GM19240 (cell line): ENCODE measurements around the gene UBE2L3.
"Not testable (repeated sequence)": the region's sequence is repeated elsewhere in the genome, so short reads cannot be mapped to it uniquely, and the experiment has no call there.

Source experiments
- DNase-seq: peaks from one replicate; pipeline ENCODE4 v3.0.0; 2011; ENCODE audit warnings: low spot score; ENCODE audit not compliant: insufficient read length

UBE2L3 gene

DNA sequence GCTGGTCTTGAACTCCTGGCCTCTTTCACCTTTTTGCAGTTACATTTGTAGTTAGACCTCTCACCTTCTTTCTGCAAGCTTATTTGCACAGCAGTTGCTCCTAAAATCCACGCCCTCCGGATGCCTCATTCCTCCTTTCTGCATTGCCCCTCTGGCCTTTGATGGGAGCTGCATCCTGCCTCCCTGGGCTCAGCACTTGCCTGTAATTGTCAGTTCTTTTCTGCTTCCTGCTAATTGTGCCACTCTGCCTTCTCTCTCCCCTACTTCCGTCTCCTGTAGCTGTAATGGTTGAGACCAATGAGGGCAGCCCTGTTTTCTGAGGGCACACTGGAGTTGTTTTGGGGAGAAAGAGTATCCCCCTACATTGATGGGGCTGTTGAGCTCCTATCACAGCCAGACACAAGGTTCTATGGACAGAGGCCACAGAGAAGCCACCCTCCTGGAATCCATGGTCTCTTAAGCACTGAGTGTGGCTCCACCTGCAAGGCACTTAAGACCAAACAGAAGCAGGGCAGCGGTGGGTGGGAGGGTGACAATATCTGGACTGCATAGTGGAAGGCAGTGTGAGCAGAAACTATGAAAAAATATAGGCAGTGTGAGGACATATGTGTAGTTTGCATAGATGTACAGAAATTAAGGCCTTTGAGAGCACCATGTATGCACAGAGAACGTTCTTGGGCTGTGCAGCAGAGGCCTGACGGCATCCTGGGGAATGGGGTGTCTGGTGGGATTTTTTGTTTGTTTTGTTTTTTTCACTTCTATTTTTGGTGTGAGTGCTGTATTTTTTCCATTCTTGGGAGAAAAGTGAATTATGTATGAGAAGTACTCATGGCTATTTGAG lies 31.8 kb downstream of the UBE2L3 start:
- no peak for DNase-seq

DNA sequence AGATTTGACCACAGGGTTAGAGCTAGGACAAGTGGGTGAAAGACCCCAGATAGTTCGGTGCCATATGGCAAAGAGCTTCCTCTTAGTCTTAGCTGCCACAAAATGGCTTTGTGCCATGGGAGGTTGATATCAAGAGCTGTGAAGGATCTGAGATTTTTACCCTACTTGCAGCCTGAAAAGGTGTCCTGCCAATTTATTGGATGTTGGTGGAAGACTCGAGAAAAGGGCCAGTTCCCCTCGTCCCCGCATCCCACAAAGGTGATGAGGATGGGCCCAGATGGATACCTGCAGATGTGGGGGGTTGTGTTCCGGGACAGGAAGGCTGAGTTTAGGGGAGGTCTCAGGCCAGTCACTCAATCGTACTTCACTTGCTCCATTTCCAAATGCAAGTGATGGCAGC lies 35.1 kb downstream of the UBE2L3 start:
- DNase-seq: no peak

DNA sequence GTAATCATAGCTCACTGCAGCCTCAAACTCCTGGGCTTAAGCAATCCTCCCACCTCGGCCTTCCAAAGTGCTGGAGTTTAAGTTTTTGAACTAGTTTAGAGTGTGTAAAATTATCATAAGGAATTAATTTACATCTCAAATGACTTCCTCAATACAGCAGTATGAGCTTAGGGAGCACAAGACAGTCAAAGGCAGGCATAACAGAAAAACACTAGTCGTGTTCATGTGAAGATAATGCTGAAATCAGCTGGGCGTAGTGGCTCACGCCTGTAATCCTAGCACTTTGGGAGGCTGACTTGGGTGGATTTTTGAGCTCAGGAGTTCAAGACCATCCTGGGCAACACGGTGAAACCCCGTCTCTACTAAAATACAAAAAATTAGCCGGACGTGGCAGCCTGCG lies 36.5 kb downstream of the UBE2L3 start:
- DNase-seq: no peak

DNA sequence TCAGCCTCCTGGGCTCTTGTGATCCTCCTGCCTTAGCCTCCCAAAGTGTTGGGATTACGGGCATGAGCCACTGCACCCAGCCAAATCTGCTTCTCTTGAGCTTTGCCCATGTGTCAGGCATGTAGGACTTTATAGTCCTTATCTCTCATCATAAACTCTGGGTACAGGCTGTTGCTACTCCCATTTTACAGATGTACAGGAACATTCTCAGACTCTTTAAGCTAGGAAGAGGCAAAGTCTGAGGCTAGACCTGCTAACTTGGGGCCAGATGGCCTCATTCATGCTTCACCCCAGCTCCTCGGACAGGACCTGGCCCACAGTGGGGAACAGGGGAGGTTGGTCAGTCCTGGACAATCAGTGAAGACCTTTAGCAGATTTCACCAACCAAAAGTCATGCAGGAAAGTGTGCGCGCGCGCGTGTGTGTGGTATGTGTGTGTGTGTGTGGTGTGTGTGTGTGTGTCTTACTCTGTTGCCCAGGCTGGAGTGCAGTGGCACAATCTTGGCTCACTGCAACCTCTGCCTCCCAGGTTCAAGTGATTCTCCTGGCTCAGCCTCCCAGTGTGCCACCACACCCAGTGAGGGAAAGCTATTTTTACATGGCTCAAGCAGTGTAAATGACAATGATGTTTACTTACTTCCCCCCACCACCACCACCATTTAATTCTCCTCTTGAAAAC lies 38.5 kb downstream of the UBE2L3 start:
- DNase-seq: no peak

- DNase-seq: no peak
Observed at GRCh38 chr22:21606775-21607174, 39.3 kb downstream of the UBE2L3 start.

- not testable (repeated sequence) for DNase-seq
Observed at GRCh38 chr22:21609556-21610157, 42.1 kb downstream of the UBE2L3 start.

- DNase-seq: no peak
Observed at GRCh38 chr22:21611210-21611977, 43.9 kb downstream of the UBE2L3 start.

- no peak for DNase-seq
Observed at GRCh38 chr22:21612858-21613257, 45.3 kb downstream of the UBE2L3 start.

DNA sequence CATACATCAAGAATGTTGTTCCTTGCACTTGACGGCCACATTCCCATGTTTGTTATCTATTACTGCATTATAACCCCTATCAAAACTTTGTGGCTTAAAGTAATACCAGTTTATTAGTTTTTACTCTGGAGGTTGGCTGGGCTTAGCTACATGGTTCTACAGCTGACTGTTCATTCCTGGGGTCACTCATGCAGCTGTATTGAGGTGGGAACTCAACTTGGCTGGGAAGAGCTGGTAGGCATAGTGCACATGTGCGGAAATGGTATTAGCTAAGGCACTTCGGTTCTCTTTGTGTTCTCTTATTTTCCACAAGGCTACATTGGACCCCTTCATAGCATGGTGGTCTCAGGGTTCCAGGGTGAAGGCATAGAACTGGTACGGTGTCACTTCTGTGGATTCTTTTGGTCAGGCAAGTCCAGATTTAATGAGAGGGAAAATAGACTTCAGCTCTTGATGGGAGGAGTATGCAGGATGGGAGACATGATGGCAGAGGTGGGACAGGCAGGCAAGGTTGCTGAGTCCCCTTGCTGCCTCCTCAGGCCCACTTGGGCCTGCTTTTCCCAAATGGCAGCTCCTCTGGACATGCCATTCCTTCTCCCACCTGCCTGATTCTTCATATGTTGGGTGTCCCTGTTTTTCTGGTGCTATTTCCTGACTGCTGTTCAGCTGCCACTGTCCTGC lies 46.2 kb downstream of the UBE2L3 start:
- DNase-seq: no peak

GRCh38 chr22:21615731-21616130 lies 48.2 kb downstream of the UBE2L3 start:
- DNase-seq: no peak

GRCh38 chr22:21617337-21617736 lies 49.8 kb downstream of the UBE2L3 start:
- not testable (repeated sequence) for DNase-seq

DNA sequence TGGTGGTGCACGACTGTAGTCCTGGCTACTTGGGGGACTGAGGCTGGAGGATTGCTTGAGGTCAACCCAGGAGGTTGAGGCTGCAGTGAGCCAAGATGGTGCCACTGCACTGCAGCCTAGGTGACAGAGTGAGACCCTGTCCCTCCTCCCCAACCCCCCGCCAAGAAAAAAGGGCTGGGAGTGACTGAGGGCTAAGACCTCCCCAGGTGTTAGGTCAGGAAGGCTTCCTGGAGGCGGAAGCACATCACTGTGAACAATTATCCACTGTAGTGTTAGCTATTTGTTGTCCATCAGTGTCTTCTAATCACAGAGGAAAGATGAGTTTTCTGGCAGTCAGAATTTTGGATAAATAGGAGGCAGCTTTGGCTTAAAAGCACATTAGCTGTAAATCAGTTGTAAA lies 53.5 kb downstream of the UBE2L3 start:
- no peak for DNase-seq

DNA sequence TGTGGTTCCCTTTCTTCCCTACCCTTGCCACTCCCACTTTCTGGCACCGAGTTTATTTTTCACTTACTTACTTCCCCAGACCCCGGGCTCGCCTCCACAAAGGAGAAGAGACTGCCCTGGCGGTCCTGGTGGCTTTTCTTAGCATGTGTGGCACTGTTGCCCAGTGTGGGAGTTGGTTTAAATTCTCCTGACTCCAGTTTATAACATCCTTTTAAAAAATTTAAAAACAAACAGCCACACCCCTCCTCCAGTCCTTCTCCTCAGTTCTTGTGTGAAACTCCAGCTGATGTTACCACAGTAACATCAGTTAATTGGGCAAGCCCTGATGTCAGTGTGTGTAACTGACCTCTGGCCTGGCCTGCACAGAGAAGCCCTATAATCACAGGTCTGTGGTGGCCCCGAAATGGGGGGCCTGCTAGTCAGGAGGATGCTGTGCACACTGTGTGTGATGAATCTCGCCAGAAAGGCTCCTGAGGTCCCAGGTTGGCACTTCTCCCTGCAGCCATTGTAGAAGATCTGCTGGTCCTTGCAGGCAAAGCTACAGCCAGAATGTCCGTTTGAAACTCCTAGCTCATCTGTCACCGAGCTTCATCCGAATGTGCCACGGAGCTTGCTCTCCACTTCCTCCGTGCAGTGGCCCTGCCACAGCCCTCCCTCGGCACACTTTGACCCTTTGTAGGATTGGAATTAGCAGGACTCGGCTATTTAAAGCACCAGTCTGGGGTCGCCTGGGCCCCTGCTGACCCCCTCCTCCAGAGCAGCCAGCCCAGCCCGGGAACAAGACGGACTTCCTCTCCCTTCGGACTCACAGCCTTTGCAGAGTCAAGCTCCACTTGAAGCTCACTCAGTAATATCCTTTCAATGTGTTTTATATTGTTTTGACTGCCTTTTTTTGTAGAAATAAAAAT lies 54.8 kb downstream of the UBE2L3 start:
- DNase-seq: no peak

DNA sequence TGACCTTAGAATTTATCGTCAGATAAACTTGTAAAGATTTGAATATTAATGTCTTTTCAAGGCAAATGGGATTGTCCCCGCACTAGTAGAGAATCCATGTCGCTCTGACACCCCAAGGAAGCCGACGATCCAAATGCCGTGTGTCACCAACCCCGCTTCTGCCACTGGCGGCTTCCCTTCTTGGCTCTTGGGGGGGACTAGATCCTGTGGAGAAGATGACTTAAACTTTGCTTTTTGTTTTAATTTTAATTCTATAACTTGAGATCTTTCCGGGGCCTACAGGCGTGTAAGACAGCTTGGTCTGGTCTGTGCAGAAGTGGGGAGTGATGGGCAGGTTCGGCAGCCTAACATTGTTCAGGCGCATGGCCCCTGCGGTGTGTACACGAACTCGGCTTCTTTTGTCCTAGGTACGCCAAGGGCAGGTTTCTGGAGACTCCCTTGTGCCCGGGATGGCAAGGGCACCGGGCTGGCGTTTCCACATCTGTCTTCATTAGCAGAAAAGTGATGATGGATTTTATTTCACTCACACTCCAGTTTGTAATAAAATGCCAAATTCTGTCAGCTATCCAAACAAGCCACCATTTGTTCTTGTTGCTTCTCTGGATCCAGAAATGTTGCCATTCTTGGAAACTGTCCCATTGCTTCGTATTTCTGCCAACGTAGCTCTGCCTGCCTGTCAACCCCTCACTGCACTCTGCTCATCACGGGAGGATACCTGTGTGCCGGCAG lies 55.6 kb downstream of the UBE2L3 start:
- DNase-seq: no peak

DNA sequence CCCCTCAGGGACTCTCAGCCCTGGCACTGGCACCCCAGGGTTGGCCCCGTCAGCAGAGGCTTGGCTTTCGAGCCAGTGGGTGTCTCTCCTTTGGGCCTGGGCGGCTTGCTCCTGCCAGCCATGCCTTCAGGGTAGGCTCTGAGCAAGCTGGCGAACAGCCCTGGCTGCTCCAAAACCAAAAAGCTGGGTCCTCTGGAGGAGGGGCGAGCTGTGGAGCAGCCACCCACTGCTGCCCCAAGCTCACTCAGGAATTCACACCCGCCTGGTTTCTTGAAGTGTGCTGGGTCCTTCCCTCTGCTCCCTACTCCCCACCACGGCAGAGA lies 56.1 kb downstream of the UBE2L3 start:
- DNase-seq: no peak

- DNase-seq: no peak
Observed at GRCh38 chr22:21624120-21624879, 56.8 kb downstream of the UBE2L3 start.

DNA sequence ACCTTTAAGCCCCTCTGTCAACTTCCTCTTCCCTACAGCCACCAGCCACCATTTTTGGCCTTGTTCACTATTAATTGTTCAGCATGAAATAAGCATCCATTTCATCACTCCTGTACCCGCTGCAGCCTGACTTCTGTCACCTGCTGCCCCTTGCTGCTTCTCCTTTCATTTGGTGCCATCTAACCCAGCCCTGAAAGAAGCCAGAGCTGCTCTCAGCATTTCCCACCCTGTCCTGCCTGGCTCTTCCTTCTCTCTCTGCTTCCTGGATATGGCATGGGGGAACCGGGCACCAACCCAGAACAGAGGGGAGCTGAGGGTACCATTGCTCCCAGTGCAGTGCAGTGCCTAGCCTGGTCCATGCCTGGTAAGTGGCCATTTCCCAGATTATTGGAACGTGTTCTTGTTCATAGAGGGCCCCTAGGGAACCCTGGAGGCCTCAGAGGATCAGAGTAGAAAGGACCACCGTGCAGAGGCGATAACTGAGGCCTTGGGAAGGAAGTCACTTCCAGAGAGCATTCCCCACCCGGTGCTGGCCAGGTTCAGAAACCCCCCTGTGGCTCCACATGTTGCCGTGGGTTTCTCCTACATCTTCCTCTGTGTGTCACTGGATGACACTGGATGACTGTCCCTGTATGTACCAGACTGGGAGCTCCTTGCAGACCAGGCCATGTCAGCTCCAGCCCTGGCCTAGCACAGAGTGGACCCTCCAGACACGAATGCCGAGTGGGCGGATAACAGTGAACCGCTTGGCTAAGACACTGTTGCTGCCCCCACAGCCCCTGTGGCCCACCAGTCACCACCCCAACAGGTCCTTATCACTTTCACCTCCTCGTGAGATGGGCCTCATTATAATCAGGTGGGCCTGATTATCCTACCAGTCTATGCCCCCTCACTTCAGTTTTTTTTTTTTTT lies 57.6 kb downstream of the UBE2L3 start:
- DNase-seq: no peak
